B cell (primary cell): ENCODE data around the gene RPL41.

Experiments used
- EZH2 ChIP-seq: IDR thresholded peaks from 2 replicates; pipeline ENCODE4 v1.6.1; 2012; ENCODE audit warnings: borderline replicate concordance, low read depth, mild to moderate bottlenecking, moderate library complexity, low read length; ENCODE audit not compliant: insufficient read depth, poor library complexity, severe bottlenecking
- TF ChIP-seq, protein P1 (sequence below): fragments of 200-600 bp; IDR thresholded peaks from one replicate; pipeline ENCODE4 v1.8.0; 2022; ENCODE audit warnings: antibody characterized with exemption, mild to moderate bottlenecking

DNA sequence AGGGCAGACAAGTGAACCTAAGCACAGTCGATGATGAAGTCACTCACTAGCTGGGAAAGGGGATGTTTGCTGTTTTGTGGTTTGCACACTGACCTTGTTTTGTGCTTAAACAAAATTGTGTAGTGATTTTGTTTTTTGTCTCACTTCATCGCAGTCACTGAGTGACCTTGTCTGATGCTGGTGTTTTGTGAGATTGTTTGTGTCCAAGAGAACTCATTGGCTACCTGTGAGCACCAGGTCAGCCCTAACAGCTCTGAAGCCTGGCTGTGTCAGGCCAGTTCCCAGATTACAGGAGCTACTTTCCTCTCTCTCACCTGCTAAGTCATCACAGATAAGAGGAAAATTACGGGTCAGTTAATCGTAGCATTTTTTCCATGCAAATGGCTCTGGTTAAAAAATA lies 7.7 kb downstream of the RPL41 start:
- TF ChIP-seq, protein P1, sequence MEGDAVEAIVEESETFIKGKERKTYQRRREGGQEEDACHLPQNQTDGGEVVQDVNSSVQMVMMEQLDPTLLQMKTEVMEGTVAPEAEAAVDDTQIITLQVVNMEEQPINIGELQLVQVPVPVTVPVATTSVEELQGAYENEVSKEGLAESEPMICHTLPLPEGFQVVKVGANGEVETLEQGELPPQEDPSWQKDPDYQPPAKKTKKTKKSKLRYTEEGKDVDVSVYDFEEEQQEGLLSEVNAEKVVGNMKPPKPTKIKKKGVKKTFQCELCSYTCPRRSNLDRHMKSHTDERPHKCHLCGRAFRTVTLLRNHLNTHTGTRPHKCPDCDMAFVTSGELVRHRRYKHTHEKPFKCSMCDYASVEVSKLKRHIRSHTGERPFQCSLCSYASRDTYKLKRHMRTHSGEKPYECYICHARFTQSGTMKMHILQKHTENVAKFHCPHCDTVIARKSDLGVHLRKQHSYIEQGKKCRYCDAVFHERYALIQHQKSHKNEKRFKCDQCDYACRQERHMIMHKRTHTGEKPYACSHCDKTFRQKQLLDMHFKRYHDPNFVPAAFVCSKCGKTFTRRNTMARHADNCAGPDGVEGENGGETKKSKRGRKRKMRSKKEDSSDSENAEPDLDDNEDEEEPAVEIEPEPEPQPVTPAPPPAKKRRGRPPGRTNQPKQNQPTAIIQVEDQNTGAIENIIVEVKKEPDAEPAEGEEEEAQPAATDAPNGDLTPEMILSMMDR: no peak
- TF ChIP-seq EZH2: no peak
